Activated CD8-positive, alpha-beta memory T cell treated with anti-CD3 and anti-CD28 coated beads for 1 hour (primary cell): ENCODE measurements around the gene IFRD2.
"Not testable (repeated sequence)": the region's sequence is repeated elsewhere in the genome, so short reads cannot be mapped to it uniquely, and the experiment has no call there.

Experiments
- DNase-seq, 2 donors: peaks; one replicate each; pipeline ENCODE4 v3.0.0-alpha.2; 2020; ENCODE audit warnings: low read depth in 1 of 2; ENCODE audit errors: extremely low read depth in 1 of 2

IFRD2 gene

DNA sequence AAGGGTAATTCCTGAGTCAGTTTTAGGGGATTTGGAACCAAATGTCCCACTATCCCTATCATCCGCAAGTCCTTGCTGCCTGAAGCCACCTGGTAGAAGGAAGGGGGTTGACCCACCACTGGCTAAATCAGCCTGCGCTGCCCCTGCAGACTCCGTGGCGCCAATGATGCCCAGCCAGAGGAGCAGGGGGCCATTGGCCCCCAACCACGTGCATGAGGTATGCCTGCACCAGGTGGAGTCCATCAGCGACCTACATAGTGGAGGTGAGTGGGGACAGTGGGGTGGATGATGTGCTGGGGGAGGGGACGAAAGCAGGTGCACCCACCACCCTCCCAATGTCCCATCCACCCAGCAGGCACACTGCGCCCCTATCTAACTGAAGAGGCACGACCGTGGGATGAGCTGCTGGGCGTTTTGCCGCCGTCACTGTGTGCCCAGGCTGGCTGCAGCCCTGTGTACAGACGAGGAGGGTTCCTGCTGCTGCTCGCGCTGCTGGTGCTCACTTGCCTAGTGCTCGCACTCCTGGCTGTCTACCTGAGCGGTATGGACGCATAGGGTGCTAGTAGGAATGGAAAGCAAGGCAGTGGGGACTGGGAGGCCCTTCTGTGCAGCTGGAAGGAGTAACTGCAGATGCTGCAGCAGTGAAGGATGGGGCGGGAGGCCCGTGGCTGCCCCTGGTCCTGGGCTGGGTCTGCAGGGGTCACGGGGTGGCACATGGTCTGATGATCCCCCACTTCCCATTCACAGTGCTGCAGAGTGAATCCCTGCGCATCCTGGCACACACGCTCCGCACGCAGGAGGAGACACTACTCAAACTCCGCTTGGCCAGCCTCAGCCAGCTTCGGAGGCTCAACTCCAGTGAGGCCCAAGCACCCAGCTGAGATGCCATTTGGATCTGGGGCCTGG is 5.7 kb downstream of the IFRD2 start:
- no peak for DNase-seq

DNA sequence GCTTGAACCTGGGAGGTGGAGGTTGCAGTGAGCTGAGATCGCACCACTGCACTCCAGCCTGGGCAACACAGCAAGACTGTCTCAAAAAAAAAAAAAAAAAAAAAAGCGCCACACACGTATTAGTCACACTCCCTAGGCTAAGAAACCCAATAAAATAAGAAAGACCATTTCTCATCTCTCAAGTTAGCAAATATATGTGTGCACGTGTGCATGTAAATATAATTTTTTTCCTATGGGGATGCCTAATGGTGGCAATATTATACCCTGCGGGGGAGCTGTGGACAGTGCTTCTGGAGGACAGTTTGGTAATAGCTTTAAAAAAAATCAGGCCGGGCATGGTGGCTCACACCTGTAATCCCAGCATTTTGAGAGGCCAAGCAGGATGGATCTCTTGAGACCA is 8.1 kb downstream of the IFRD2 start:
- not testable (repeated sequence) for DNase-seq

DNA sequence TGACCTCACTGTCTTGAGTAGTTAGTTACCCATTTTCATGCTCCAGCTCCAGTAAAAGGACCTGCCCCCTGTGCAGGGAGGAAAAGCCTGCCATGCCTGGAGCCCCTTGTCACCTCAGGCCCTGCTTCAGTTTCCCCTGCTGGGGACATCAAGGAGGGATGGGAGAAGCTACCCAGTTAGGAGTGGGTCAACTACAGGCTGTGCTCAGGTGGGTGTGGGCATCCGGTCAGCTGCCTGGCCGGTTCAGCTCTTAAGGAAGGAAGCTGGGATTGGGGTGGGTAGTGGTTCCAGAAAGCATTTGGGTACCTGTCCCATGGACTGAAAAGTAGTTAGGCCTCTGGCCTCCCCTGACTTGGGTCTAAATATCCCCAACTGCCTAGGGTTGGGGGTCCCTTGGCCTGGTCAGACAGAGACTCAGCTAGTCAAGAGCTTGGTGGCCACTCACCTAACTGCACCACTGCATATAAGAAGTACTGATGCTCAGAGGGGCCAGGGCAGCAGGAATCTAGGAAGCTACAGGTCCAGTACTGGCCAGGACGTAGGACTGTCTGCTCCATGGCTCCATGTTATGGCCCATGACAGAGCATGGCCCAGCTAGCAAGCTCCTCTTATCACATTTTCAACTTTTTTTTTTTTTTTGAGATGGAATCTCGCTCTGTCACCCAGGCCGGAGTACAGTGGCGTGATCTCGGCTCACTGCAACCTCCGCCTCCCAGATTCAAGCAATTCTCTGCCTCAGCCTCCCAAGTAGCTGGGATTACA is 12.8 kb downstream of the IFRD2 start:
- DNase-seq = no peak

DNA sequence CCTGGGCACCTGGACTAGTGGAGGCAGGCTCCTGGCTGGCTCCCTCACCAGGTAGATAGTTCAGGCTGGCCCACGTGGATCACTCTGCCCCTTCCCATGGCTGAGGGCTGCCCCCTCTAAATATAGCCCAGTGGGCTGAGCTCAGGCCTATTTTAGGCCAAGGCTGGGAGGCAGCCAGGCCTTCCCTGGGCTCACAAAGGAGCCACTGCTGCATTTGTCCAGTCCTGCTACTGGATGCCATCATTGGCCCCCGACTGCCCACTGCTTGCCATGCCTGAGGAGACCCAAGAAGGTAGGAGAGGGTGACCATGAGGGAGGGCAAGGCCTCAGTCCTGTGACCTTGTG is 13.4 kb downstream of the IFRD2 start, which contains the start of gene LSMEM2:
TSS of gene LSMEM2 (plus strand) at position 208 of the 345 bp plus-strand sequence. CDS start at position 235, 27 bp downstream.
- DNase-seq = no peak

DNA sequence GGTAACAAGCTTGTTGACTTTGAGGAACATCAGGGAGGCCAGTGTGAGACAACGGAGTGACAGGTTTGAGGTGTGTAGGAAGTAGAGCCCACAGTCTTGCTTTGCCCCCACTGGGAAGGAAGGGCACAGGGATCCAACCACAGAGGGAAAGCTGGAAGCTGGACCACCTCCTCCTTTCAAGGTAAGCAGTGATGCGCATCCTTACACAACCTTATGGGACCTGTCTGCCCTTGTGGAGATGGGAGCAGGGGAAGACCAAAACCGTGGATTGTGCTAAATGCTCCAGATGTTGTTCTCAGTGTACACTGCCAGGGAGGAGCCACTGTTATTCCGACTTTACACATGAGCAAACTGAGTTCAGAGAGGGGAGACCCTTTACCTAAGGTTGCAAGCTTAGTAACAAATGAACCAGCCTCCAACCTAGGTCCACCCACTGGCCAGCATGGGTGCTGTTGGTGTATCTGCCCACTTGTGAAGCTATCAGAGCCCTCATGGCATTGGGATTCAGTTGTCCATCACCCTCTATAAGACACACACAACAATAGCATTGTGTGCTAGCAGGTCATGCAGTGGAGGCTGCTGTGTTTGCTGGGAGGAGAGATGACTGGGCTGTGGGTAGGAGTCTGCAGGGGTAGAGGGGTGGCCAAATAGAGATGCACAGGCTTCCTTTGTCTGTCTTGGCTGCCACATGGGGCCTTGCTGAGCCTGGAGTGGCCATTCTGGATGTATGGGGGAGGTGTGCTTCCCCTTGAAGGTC is 13.9 kb downstream of the IFRD2 start:
- DNase-seq = no peak

DNA sequence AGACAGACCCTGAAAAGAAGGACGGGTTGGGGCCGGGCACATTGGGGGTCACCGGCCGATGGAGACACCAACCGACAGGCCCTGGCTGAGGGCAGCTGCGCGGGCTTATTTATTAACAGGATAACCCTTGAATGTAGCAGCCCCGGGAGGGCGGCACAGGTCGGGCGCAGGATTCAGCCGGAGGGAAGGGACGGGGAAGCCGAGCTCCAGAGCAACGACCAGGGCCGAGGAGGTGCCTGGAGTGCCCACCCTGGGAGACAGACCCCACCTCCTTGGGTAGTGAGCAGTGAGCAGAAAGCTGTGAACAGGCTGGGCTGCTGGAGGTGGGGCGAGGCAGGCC is 15.5 kb downstream of the IFRD2 start:
- DNase-seq = no peak

DNA sequence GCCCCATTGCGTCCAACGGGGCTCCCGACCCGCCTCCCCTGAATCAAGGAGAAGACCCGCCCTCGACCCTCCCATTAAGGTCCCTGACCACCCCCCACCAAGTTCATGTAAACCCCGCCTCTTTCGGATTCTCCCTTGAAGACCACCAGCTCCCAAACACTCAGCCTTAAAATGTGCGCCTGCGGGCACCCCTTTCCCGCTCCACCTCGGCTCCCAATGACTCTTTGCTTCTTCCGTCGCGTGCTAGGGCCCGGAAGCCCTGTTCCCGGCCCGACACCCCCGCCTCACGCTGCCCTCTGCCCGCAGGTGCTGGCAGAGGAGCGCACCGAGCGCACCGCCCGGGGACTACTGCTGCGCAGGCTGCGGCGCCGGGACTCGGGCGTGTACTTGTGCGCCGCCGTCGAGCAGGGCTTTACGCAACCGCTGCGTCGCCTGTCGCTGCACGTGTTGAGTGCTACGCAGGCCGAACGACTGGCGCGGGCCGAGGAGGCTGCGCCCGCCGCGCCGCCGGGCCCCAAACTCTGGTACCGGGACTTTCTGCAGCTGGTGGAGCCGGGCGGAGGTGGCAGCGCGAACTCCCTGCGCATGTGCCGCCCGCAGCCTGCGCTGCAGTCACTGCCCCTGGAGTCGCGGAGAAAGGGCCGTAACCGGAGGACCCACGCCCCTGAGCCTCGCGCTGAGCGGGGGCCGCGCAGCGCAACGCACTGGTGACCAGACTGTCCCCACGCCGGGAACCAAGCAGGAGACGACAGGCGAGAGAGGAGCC is 16.1 kb downstream of the IFRD2 start:
- no peak for DNase-seq

DNA sequence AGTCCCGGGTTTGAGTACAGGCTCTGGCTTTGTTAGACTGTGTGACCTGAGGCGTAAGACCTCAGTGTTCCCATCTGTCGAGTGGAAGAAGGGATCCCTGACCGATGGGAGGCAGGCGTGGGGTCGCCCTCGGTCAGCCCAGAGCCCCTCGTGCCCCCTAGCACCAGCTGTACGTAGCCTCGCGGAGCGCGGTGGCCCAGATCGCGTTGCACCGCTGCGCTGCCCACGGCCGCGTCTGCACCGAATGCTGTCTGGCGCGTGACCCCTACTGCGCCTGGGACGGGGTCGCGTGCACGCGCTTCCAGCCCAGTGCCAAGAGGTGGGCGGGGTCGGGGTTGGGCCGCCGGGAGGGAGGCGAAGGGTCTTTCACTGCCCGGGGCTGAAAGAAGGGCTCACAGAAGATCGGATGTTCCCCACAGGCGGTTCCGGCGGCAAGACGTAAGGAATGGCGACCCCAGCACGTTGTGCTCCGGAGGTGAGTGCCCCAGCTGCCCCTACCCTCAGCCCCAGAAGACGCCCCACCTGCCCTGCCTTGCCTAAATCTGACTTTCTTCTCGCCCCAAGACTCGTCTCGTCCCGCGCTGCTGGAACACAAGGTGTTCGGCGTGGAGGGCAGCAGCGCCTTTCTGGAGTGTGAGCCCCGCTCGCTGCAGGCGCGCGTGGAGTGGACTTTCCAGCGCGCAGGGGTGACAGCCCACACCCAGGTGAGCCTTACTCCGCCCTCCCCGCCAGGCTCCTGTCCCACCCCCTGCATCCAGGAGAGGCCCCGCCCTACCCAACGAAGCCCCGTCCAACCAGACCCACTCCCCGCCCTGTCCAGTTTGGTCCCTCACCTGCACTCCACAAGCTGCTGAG is 16.9 kb downstream of the IFRD2 start:
- no peak for DNase-seq

DNA sequence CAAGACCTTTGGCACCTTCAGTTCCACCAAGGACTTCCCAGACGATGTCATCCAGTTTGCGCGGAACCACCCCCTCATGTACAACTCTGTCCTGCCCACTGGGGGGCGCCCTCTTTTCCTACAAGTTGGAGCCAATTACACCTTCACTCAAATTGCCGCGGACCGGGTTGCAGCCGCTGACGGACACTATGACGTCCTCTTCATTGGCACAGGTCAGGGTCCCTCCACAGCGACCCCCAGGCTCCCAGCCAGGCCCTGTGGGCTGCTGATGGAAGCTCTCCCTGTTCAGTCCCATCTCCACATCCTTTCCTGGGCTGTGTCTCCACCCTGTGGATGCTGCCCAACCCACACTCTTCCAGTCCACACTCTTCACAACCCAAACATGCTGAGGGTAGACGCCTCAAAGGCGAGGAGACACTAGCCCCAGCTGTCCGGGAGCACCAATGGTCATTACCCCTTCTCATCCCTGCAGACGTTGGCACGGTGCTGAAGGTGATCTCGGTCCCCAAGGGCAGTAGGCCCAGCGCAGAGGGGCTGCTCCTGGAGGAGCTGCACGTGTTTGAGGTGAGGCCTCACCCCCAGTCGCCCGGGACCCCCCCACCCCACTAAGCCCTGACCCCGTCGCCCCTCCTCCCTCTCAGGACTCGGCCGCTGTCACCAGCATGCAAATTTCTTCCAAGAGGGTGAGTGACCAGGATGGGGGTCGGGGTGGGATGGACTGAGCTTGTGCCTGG is 17.7 kb downstream of the IFRD2 start:
- peak; percentile 32 to 59 for DNase-seq

DNA sequence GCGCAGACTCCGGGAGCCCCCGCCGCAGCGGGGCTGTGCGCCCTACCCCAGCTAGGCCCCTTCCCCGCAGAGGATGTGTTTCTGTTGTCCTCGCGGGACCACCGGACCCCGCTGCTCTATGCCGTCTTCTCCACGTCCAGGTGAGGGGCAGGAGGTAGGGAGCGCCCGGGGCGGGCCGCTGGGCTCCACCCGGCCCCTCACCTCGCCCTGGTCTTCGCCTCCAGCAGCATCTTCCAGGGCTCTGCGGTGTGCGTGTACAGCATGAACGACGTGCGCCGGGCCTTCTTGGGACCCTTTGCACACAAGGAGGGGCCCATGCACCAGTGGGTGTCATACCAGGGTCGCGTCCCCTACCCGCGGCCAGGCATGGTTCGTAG is 18.6 kb downstream of the IFRD2 start:
- no peak for DNase-seq

DNA sequence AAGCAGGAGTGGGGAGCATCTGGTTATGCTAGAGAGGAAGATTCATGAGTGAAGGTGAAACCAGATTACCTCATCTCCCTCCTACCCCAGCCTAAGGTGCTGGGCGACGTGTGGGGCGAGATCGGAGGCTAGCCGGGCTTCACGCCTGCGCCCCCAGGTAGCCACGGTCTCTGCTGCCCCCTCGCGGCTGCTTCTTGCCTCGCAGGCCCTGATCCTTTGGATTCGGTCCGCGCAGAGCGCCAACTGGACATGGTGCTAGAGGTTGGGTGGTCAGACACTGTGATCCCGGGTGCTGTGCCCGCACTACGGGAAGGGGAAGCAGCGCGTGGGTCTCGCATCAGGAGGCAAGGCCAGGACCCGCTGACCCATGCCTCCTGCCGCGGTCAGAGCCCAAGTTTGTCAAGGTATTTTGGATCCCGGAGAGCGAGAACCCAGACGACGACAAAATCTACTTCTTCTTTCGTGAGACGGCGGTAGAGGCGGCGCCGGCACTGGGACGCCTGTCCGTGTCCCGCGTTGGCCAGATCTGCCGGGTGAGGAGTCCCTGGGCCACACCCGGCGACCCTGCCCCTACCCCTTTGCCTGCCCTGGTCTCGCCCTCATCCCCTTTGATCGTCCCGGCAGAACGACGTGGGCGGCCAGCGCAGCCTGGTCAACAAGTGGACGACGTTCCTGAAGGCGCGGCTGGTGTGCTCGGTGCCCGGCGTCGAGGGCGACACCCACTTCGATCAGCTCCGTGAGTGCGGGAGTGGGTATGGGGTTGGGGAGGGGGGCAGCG is 19.1 kb downstream of the IFRD2 start:
- peak; percentile 60 to 84 for DNase-seq

DNA sequence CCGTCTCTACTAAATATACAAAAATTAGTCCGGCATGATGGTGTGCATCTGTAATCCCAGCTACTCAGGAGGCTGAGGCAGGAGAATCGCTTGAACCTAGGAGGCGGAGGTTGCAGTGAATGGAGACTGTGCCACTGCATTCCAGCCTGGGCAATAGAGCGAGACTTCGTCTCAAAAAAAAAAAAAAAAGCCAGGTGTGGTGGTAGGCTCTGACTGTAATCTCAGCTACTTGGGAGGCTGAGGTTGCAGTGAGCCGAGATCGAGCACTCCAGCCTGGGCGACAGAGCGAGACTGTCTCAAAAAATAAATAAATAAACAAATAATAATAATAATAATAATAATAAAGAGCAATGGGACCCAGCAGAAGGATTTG is 19.7 kb downstream of the IFRD2 start:
- not testable (repeated sequence) for DNase-seq

DNA sequence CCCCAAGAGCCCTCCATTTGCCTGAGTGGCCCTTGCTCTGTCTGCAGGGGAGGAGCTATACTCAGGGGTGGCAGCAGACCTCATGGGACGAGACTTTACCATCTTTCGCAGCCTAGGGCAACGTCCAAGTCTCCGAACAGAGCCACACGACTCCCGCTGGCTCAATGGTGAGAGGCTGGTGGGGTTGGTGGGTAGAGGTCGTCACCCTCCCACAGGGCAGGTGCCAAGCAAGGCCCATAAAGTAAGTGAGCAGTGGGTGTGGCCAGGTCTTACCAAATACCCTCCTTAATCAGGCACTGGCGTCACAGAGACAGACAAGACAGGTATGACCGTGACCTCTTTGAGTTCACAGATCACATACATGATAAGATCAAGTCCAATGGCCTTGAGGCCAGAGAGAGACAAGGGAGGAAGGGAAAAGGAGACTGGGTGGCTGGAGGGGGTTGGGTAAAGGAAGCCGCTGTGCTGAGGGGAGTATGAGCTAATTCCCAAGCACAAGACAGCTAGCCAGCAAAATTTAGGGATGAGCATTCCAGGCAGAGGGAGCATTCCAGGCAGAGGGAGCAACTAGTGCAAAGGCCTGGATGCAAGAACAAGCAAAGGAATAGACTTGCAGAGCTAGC is 20.8 kb downstream of the IFRD2 start:
- no peak for DNase-seq

DNA sequence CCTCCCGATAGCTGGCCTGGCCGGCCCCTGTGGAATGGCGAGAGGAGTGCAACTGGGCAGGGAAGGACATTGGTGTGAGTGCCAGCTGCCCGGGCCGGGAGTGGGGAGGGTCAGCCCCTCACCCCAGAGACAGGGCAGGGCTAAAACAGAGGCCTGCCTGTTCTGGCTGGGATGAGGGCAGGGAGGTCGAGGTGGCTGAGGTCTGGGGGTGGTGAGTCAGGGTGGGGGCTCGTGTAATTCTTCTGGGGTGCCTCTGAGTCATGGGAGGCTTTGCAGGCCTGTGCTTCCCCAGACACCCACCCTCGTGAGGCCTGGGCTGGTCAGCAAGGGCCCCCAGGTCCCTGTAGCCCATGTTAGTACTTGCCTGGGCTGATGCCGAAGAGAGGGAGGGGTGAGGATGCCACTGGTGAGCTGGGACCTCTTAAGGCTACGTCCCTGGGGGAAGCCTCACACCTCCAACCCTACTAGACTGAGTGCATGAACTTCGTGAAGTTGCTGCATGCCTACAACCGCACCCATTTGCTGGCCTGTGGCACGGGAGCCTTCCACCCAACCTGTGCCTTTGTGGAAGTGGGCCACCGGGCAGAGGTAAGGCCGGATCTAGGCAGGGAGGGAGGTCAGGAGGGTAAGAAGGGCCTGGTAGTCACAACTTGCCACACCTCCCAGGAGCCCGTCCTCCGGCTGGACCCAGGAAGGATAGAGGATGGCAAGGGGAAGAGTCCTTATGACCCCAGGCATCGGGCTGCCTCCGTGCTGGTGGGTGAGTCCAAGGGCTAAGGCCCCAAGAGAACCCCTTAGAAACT is 21.6 kb downstream of the IFRD2 start:
- DNase-seq = no peak

DNA sequence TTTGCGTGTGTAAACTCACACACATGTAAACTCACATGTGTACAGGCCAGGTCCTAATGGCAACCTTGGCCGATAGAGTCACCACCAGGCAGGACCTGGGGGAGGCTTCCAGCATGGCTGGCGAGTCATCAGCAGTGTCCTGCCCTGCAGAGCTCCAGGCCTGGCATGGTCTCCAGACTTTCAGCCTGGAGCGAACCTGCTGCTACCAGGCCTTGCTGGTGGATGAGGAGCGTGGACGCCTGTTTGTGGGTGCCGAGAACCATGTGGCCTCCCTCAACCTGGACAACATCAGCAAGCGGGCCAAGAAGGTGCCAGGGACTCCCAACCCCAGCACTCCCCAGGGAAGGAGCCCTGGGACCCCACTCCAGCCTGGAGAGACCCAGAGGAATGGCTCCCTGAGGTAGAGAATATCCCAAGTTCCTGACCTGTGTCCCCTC is 22.2 kb downstream of the IFRD2 start:
- no peak for DNase-seq

DNA sequence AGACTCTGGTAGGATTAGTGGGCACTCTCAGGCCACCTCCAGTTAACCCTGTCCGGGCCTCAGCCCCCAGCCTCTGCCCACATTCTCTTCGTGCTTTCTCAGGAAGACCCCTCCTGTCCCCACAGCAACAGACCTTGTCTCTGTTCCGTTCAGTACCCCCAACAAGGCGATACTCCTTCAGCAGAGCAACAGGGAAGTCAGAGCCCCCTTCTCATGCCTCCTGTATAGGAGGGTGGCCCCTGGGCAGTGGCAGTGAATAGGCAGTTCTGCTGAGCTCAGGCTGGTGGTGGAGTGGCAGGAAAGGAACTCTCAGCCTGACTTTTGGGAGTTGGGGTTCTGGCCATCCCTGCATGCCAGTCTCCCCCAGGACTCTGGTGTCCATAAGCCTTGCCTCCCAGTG is 22.8 kb downstream of the IFRD2 start:
- DNase-seq = no peak
